GM23338 (cell line): ENCODE data around the gene MMP1. TPM values are rescaled to one million over a fixed set of nuclear protein-coding genes. Genes with fewer than 3 reads are reported as not detected.

Experiments used
- ATAC-seq: fragments of 200-7000 bp; cut with Tn5 transposase; 3 replicates; pipeline ENCODE4 v1.9.1; 2020
- DNase-seq: peaks from one replicate; pipeline ENCODE4 v3.0.0-alpha.2; 2015; ENCODE audit warnings: low spot score
- H2AFZ ChIP-seq: fragments of 200-600 bp; sonication (generic); 2 replicates; pipeline ENCODE4 v1.8.0; 2016; ENCODE audit warnings: antibody characterized with exemption, mild to moderate bottlenecking, moderate library complexity
- H3F3A ChIP-seq: fragments of 200-600 bp; sonication (generic); replicated peaks from 2 replicates; pipeline ENCODE4 v1.8.0; 2017; ENCODE audit warnings: antibody characterized with exemption, mixed run types, low read depth
- H3K27ac ChIP-seq: fragments of 200-600 bp; sonication (generic); 2 replicates; pipeline ENCODE4 v1.6.1; 2016; ENCODE audit warnings: low read depth
- H3K27me3 ChIP-seq: fragments of 200-600 bp; sonication (generic); 2 replicates; pipeline ENCODE4 v1.8.0; 2016; ENCODE audit warnings: mild to moderate bottlenecking, mixed run types, moderate library complexity; ENCODE audit not compliant: insufficient read depth
- H3K36me3 ChIP-seq: fragments of 200-600 bp; sonication (generic); 2 replicates; pipeline ENCODE4 v1.8.0; 2016; ENCODE audit warnings: mild to moderate bottlenecking; ENCODE audit not compliant: insufficient read depth
- H3K4me1 ChIP-seq: fragments of 200-600 bp; sonication (generic); 2 replicates; pipeline ENCODE4 v1.8.0; 2016; ENCODE audit warnings: mild to moderate bottlenecking, moderate library complexity; ENCODE audit not compliant: insufficient read depth
- H3K4me2 ChIP-seq: fragments of 200-600 bp; sonication (generic); 2 replicates; pipeline ENCODE4 v1.7.1; 2017; ENCODE audit warnings: mixed run types
- H3K4me3 ChIP-seq: fragments of 200-600 bp; sonication (generic); 2 replicates; pipeline ENCODE4 v1.6.1; 2016; ENCODE audit warnings: mixed run types
- H3K79me2 ChIP-seq: fragments of 200-600 bp; sonication (generic); replicated peaks from 2 replicates; pipeline ENCODE4 v1.8.0; 2017; ENCODE audit warnings: mild to moderate bottlenecking; ENCODE audit not compliant: insufficient read depth
- H3K9me2 ChIP-seq: fragments of 200-600 bp; sonication (generic); 2 replicates; pipeline ENCODE4 v1.8.0; 2017; ENCODE audit not compliant: insufficient read depth
- H4K20me1 ChIP-seq: fragments of 200-600 bp; sonication (generic); replicated peaks from 2 replicates; pipeline ENCODE4 v1.8.0; 2017; ENCODE audit warnings: mild to moderate bottlenecking; ENCODE audit not compliant: insufficient read depth
- H3K27ac Mint-ChIP-seq: 2 replicates; pipeline ENCODE4 v1.8.0; 2020; ENCODE audit warnings: inconsistent platforms, mild to moderate bottlenecking, moderate library complexity, mixed read lengths
- H3K27me3 Mint-ChIP-seq: 3 replicates; pipeline ENCODE4 v1.8.0; 2022; ENCODE audit warnings: low read depth, mild to moderate bottlenecking, moderate library complexity, mixed read lengths, inconsistent platforms; ENCODE audit not compliant: insufficient read depth, poor library complexity
- H3K36me3 Mint-ChIP-seq: 3 replicates; pipeline ENCODE4 v1.8.0; 2021; ENCODE audit warnings: low read depth, mild to moderate bottlenecking, inconsistent platforms, moderate library complexity, mixed read lengths
- H3K4me1 Mint-ChIP-seq: 3 replicates; pipeline ENCODE4 v1.8.0; 2020; ENCODE audit warnings: mild to moderate bottlenecking, inconsistent platforms, mixed read lengths
- H3K4me3 Mint-ChIP-seq: 3 replicates; pipeline ENCODE4 v1.8.0; 2021; ENCODE audit warnings: moderate library complexity, mild to moderate bottlenecking, inconsistent platforms, mixed read lengths
- H3K9me3 Mint-ChIP-seq: 3 replicates; pipeline ENCODE4 v1.8.0; 2020; ENCODE audit warnings: moderate library complexity, mild to moderate bottlenecking, inconsistent platforms, mixed read lengths
- CREB1 ChIP-seq: fragments of 250-450 bp; sonication (Bioruptor Pico); IDR thresholded peaks from 2 replicates; pipeline ENCODE4 v1.5.0; 2020; ENCODE audit warnings: low read depth, mild to moderate bottlenecking, moderate library complexity
- ETS1 ChIP-seq: IDR thresholded peaks from 2 replicates; pipeline ENCODE4 v1.6.1; 2016; ENCODE audit warnings: antibody characterized with exemption
- EZH2 ChIP-seq: fragments of 200-600 bp; sonication (generic); IDR thresholded peaks from one replicate; pipeline ENCODE4 v1.8.0; 2017; ENCODE audit warnings: antibody characterized with exemption, mild to moderate bottlenecking, low read depth; ENCODE audit not compliant: unreplicated experiment
- POLR2AphosphoS5 ChIP-seq: IDR thresholded peaks from 2 replicates; pipeline ENCODE4 v1.6.1; 2016; ENCODE audit warnings: antibody characterized with exemption, low read depth
- REST ChIP-seq: IDR thresholded peaks from one replicate; pipeline ENCODE4 v1.6.1; 2018; ENCODE audit warnings: antibody characterized with exemption; ENCODE audit not compliant: unreplicated experiment
- ZNF114 ChIP-seq: fragments of 250-450 bp; sonication (Bioruptor Pico); IDR thresholded peaks from 2 replicates; pipeline ENCODE4 v1.5.0; 2020; ENCODE audit warnings: mild to moderate bottlenecking, moderate library complexity
- ZNF331 ChIP-seq: fragments of 250-450 bp; sonication (Bioruptor Pico); IDR thresholded peaks from 2 replicates; pipeline ENCODE4 v1.5.0; 2020; ENCODE audit warnings: low read depth, mild to moderate bottlenecking, moderate library complexity
- polyA plus RNA-seq: library from polyadenylated mRNA; unstranded; fragments of >200 nt; fragmentation: Nextera tagmentation; extraction: Ambion mirVana; gene quantifications from 2 replicates; pipeline ENCODE4 v1.2.1, GENCODE V29; 2016
- total RNA-seq: library from RNA; depleted of rRNA; stranded (reverse); fragments of >200 nt; shearing (Covaris generic); gene quantifications from 2 replicates; pipeline ENCODE4 v1.2.3, GENCODE V29; 2014

MMP1 gene
- total and polyA plus RNA-seq, 2 experiments from 2014 or later: not detected

- H3F3A ChIP-seq: no peaks in the 10 kb centered on the region
- no peaks in the 10 kb centered on the region for H4K20me1 ChIP-seq
- H3K27me3 ChIP-seq: no peaks in the 10 kb centered on the region
- H3K27ac ChIP-seq: no peak overlapping the region
- H3K4me3 Mint-ChIP-seq: no peak overlapping the region
- DNase-seq (no peak), ATAC-seq (no peak)
- H3K4me3 ChIP-seq: no peak overlapping the region
- H3K27ac Mint-ChIP-seq: no peak overlapping the region
- H3K9me2 ChIP-seq: peaks cover 8% of the 10 kb centered on the region
- H3K36me3 ChIP-seq: no peaks in the 10 kb centered on the region
- H2AFZ ChIP-seq: no peak overlapping the region
- no peaks in the 10 kb centered on the region for H3K79me2 ChIP-seq
- H3K4me2 ChIP-seq: no peak overlapping the region
- H3K9me3 Mint-ChIP-seq: no peaks in the 10 kb centered on the region; the same call in 2 of the 3 replicates
- peaks cover 2% of the 10 kb centered on the region for H3K27me3 Mint-ChIP-seq
- no peaks in the 10 kb centered on the region; the same call in 1 of the 2 replicates for H3K4me1 ChIP-seq
- peaks cover 4% of the 10 kb centered on the region; the same call in 2 of the 3 replicates for H3K4me1 Mint-ChIP-seq
- TF ChIP-seq EZH2 (no peak), POLR2AphosphoS5 (no peak), REST (no peak)
- H3K36me3 Mint-ChIP-seq: no peaks in the 10 kb centered on the region
Measured at GRCh38 chr11:102767800-102768199, 30.2 kb downstream of the MMP1 start.

- H3K4me1 ChIP-seq: peaks cover 8% of the 10 kb centered on the region; the same call in 1 of the 2 replicates
- ATAC-seq (no peak), DNase-seq (no peak)
- Mint-ChIP-seq H3K4me1 (peaks cover 13% of the 10 kb centered on the region), H3K27ac (no peak overlapping the region), H3K36me3 (no peaks in the 10 kb centered on the region), H3K4me3 (no peak overlapping the region), H3K27me3 (peaks cover 2% of the 10 kb centered on the region), H3K9me3 (no peaks in the 10 kb centered on the region)
- no peaks in the 10 kb centered on the region for H3K36me3 ChIP-seq
- H4K20me1 ChIP-seq: no peaks in the 10 kb centered on the region
- no peaks in the 10 kb centered on the region for H3K79me2 ChIP-seq
- no peak overlapping the region for H3K27ac ChIP-seq
- no peaks in the 10 kb centered on the region for H3K27me3 ChIP-seq
- H3K4me3 ChIP-seq: no peak overlapping the region
- H3K4me2 ChIP-seq: no peak overlapping the region
- no peak overlapping the region for H2AFZ ChIP-seq
- no peaks in the 10 kb centered on the region for H3F3A ChIP-seq
- peaks cover 8% of the 10 kb centered on the region for H3K9me2 ChIP-seq
- TF ChIP-seq CREB1 (CRISPR knock-in tag) (no peak), ETS1 (no peak), ZNF114 (no peak), ZNF331 (CRISPR knock-in tag) (no peak), REST (no peak)
Measured at GRCh38 chr11:102763440-102763839, 34.5 kb downstream of the MMP1 start.
